ENCODE measurements around the gene AFMID. TPM values are rescaled to one million over a fixed set of nuclear protein-coding genes. Genes with fewer than 3 reads are reported as not detected.

Gene AFMID
- total and polyA plus RNA-seq, 2 of the 13 experiments (the other 11 are each of a cell fraction or from before 2014, with no cell fraction given) = 249 to 270 TPM

DNA sequence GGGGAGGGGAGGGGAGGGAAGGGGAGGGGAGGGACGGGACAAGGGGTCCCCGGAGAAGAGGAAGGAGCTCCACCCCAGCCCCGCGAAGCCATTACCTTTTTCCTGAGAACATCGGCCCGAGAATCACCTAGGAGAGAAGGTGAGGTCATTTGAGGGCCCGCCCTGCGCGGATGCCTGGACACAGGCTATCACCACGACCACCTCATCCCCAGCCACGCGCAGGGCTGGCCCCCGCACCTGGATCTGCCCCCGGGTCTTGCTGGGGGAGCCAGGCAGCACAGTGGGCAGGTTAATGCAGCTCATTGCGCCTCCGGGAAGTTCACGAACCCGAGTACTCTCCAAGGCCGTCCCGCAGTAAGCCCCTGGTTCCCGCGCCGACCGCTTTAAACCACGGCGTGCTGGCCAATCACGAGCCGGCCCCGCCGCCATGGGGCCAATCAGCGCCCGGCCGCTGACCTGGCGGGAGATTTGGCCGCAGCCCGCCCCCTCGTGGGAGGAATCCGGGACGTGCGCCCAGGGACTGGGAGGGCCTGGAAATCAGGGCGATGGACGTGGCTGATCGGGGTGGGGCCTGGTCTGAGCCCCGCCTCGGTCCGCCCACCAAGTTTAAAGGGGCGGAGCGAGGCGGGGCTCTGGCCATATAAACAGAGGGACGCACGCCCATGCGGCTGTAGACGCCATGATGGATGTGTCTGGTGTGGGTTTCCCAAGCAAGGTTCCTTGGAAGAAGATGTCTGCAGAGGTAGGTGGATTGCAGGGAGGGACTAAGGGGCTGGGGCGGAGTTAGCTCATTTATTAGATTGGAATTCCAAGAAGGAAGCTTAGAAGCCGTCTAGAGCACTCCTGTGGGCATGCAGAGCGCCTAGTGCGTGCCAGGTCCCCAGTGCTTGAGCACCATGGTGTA lies at the start of gene AFMID, which contains the start of gene TK1 (continued):
- TF ChIP-seq MYPOP (CRISPR knock-in tag; IDR thresholded peaks at IDR 0.05) (peak; percentile 97), MED13 (CRISPR knock-in tag; IDR thresholded peaks at IDR 0.05) (peak; percentile 85), THAP11 (CRISPR knock-in tag; IDR thresholded peaks at IDR 0.05) (peak; percentile 86), NR2C2 (CRISPR knock-in tag; IDR thresholded peaks at IDR 0.05; ENCODE audit: borderline replicate concordance) (peak; percentile 40; the same call in 1 of the 2 replicates), ZKSCAN1 (IDR thresholded peaks at IDR 0.05; ENCODE audit: low read length) (0 out of 2 replicates have a peak, but pooled peaks have one; percentile 7), HBP1 (CRISPR knock-in tag; IDR thresholded peaks at IDR 0.05; ENCODE audit: low read depth) (peak; percentile 85; the same call in 1 of the 2 replicates), ZNF143 (CRISPR knock-in tag; IDR thresholded peaks at IDR 0.05) (peak; percentile 15; the same call in 1 of the 2 replicates), CBX1 (IDR thresholded peaks at IDR 0.05; ENCODE audit: low read depth) (no peak), ZMYM2 (CRISPR knock-in tag; IDR thresholded peaks at IDR 0.05) (no peak), ZBTB8A (CRISPR knock-in tag; IDR thresholded peaks at IDR 0.05; ENCODE audit: borderline replicate concordance, low read depth) (peak; percentile 36; the same call in 1 of the 2 replicates), ESRRA (CRISPR knock-in tag; IDR thresholded peaks at IDR 0.05; ENCODE audit: low read depth) (0 out of 2 replicates have a peak, but pooled peaks have one; percentile 45), FIP1L1 (IDR thresholded peaks at IDR 0.05; ENCODE audit: borderline replicate concordance, insufficient read depth, low read depth, low read length) (no peak), RFX1 (IDR thresholded peaks at IDR 0.05) (no peak), ZNF205 (CRISPR knock-in tag; IDR thresholded peaks at IDR 0.05) (peak; percentile 77), CEBPZ (IDR thresholded peaks at IDR 0.05; ENCODE audit: low read length) (no peak), ERF (CRISPR knock-in tag; IDR thresholded peaks at IDR 0.05) (peak; percentile 98), ETV5 (CRISPR knock-in tag; IDR thresholded peaks at IDR 0.05; ENCODE audit: borderline replicate concordance) (peak; percentile 55), POLR2AphosphoS2 (IDR thresholded peaks at IDR 0.05; ENCODE audit: low read depth, low read length) (peak; percentile 98), KLF12 (CRISPR knock-in tag; IDR thresholded peaks at IDR 0.05; ENCODE audit: borderline replicate concordance) (peak; percentile 78; the same call in 1 of the 2 replicates), RNF2 (conservative IDR thresholded peaks at IDR 0.05; ENCODE audit: low read depth) (peak; percentile 73), CENPX (CRISPR knock-in tag; IDR thresholded peaks at IDR 0.05) (no peak), GABPB1 (CRISPR knock-in tag; IDR thresholded peaks at IDR 0.05) (peak; percentile 82; the same call in 1 of the 2 replicates), ZNF670 (CRISPR knock-in tag; IDR thresholded peaks at IDR 0.05; ENCODE audit: borderline replicate concordance) (peak; percentile 94; the same call in 1 of the 2 replicates), ZNF615 (CRISPR knock-in tag; IDR thresholded peaks at IDR 0.05; ENCODE audit: borderline replicate concordance) (peak; percentile 96), SIX1 (CRISPR knock-in tag; IDR thresholded peaks at IDR 0.05; ENCODE audit: borderline replicate concordance) (peak; percentile 22; the same call in 1 of the 2 replicates)

Data from HepG2 (cell line).